Measurements from ENCODE around the gene RASSF6.

GRCh38 chr4:73539386-73539785, 80.8 kb downstream of the RASSF6 start:
- TF ChIP-seq NFRKB (IDR thresholded peaks at IDR 0.05) (no peak), CTBP1 (IDR thresholded peaks at IDR 0.05; ENCODE audit: borderline replicate concordance) (no peak), BHLHE40 (IDR thresholded peaks at IDR 0.05; ENCODE audit: borderline replicate concordance) (no peak), HDGF (IDR thresholded peaks at IDR 0.05; ENCODE audit: borderline replicate concordance) (no peak), SUZ12 (IDR thresholded peaks at IDR 0.05) (no peak), TARDBP (IDR thresholded peaks at IDR 0.05) (no peak), FOXK2 (IDR thresholded peaks at IDR 0.05) (no peak), ELF4 (IDR thresholded peaks at IDR 0.05) (no peak), FOXM1 (IDR thresholded peaks at IDR 0.05; ENCODE audit: borderline replicate concordance) (no peak), L3MBTL2 (conservative IDR thresholded peaks at IDR 0.05) (no peak), LEF1 (IDR thresholded peaks at IDR 0.05; ENCODE audit: borderline replicate concordance) (no peak), SP1 (IDR thresholded peaks at IDR 0.05) (no peak)
